Kasumi-1 (cell line): ENCODE results near the gene ZC3H14.
A peak's percentile ranks its signal among the peaks of the same experiment; 100 is the strongest.

ENCODE experiments used
- DNase-seq, 2 experiments: peaks; one replicate each; lab custom pipeline; 2025; lab: John Stamatoyannopoulos, UW

ZC3H14 gene

GRCh38 chr14:88607829-88608228 is 45.0 kb downstream of the ZC3H14 start:
- no peak for DNase-seq

GRCh38 chr14:88611878-88612277 is 49.0 kb downstream of the ZC3H14 start:
- DNase-seq = no peak

GRCh38 chr14:88612981-88613380 is 50.1 kb downstream of the ZC3H14 start:
- DNase-seq = peak; percentile 7 to 13

GRCh38 chr14:88613552-88614010 is 50.7 kb downstream of the ZC3H14 start:
- peak; percentile 33 to 45 for DNase-seq

- DNase-seq = no peak
These were observed 51.5 kb downstream of the ZC3H14 start for GRCh38 chr14:88614218-88614907.

- no peak for DNase-seq
These were observed 53.9 kb downstream of the ZC3H14 start for GRCh38 chr14:88616697-88617096.

- no peak for DNase-seq
These were observed 54.6 kb downstream of the ZC3H14 start for GRCh38 chr14:88617479-88617878.

- no peak for DNase-seq
These were observed 55.6 kb downstream of the ZC3H14 start for GRCh38 chr14:88618476-88618875.

GRCh38 chr14:88621100-88621499 is 58.3 kb downstream of the ZC3H14 start:
- DNase-seq = no peak

- DNase-seq = no peak
These were observed 62.8 kb downstream of the ZC3H14 start for GRCh38 chr14:88625671-88626070.

GRCh38 chr14:88628033-88628432 is 65.2 kb downstream of the ZC3H14 start:
- DNase-seq = no peak

GRCh38 chr14:88628462-88628861 is 65.6 kb downstream of the ZC3H14 start:
- no peak for DNase-seq

GRCh38 chr14:88630565-88630964 is 67.7 kb downstream of the ZC3H14 start:
- no peak for DNase-seq

- no peak for DNase-seq
These were observed 68.3 kb downstream of the ZC3H14 start for GRCh38 chr14:88631091-88631490.

- DNase-seq = no peak
These were observed 69.7 kb downstream of the ZC3H14 start for GRCh38 chr14:88632512-88632911.

- no peak for DNase-seq
These were observed 76.4 kb downstream of the ZC3H14 start for GRCh38 chr14:88639221-88639620.

- DNase-seq = no peak
These were observed 97.2 kb downstream of the ZC3H14 start for GRCh38 chr14:88660056-88660455.

GRCh38 chr14:88667555-88668273 is 104.9 kb downstream of the ZC3H14 start:
- peak; percentile 87 to 94 for DNase-seq

- DNase-seq = no peak
These were observed 105.7 kb downstream of the ZC3H14 start for GRCh38 chr14:88668448-88669116.

- DNase-seq = no peak
These were observed 106.5 kb downstream of the ZC3H14 start for GRCh38 chr14:88669346-88669745.
